ENCODE results near the gene PGAP1.
A peak's percentile ranks its signal among the peaks of the same experiment; 100 is the strongest.

PGAP1 gene

DNA sequence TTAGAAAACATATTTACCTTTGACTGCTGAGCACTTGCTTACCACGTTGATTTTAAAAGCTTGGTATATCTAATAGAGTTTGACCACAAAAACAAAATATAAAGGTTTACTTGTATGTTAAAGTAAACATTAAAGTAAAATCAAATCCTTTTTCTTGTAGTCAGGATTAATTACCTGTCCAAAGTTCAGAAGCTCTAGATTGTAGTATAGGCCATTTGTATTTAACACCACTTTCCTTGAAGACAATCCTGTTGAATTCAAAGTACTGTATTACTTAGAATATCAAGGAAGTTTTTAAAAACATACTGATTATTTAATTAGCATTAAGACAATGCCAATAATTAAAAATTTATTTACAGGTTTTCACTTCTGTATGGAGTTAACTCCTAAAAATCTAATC is 53.0 kb downstream of the PGAP1 start:
- TF ChIP-seq, protein P1, sequence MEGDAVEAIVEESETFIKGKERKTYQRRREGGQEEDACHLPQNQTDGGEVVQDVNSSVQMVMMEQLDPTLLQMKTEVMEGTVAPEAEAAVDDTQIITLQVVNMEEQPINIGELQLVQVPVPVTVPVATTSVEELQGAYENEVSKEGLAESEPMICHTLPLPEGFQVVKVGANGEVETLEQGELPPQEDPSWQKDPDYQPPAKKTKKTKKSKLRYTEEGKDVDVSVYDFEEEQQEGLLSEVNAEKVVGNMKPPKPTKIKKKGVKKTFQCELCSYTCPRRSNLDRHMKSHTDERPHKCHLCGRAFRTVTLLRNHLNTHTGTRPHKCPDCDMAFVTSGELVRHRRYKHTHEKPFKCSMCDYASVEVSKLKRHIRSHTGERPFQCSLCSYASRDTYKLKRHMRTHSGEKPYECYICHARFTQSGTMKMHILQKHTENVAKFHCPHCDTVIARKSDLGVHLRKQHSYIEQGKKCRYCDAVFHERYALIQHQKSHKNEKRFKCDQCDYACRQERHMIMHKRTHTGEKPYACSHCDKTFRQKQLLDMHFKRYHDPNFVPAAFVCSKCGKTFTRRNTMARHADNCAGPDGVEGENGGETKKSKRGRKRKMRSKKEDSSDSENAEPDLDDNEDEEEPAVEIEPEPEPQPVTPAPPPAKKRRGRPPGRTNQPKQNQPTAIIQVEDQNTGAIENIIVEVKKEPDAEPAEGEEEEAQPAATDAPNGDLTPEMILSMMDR (IDR thresholded peaks at IDR 0.05; ENCODE audit: control insufficient read depth, extremely low read depth, insufficient read depth), result no peak
- no peak for DNase-seq (ENCODE audit: low read depth)
- no peak overlapping the region for H3K4me3 ChIP-seq (ENCODE audit: low read depth, low read length)

DNA sequence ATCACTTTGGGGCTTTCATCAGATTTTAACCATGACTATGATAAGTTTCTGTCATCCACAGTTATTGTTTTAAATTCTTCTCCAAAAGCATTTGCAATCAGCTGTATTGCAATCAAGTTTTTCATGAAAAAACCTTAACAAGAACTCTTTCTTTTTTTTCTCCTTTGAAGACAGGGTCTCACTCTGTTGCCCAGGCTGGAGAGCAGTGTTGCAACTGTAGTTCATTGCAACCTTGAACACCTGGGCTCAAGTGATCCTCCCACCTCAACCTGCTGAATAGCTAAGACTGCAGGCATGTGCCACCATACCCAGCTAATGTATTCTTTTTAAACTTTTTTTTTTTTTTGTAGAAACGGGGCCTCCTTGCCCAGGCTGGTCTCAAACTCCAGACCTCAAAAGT is 71.9 kb downstream of the PGAP1 start:
- TF ChIP-seq, protein P1 (IDR thresholded peaks at IDR 0.05; ENCODE audit: control insufficient read depth, extremely low read depth, insufficient read depth), result no peak
- H3K4me3 ChIP-seq (ENCODE audit: low read depth, low read length), result no peak overlapping the region
- DNase-seq (ENCODE audit: low read depth), result no peak

DNA sequence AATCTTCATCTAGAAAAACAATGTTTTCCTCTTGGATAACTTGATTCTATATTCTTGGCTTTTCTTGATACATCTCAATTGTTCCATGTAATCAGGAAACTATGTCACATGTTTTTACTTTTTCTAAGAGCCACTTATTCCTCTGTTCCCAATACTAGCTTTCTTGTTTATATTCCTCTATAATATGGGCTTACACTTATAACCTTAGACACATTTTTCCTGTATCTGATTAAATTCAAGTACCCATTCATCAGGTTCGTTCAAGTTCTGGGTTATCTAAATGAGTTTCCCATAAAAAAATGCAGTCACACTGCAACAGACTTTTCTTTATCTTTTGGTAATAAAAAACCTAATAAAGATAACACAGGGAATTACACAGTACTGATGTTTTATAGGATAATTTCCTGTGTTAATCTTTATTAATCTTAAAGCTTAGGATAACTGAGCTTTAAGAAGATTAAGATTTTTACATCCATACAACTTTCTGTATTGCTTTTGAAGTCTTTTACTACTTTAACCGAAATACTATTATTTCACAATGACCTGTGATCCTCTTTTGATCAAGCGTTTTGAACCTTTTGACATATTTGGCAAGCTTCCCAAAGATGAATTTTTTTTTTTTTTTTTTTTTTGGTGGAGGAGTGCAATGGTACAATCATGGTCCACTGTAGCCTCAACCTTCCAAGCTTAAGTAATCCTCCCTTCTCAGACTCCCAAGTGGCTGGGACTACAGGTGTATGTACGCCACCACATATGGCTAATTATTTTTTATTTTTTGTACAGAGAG is 73.0 kb downstream of the PGAP1 start:
- TF ChIP-seq, protein P1 (IDR thresholded peaks at IDR 0.05; ENCODE audit: control insufficient read depth, extremely low read depth, insufficient read depth), result no peak
- DNase-seq (ENCODE audit: low read depth), result peak; percentile 39
- H3K4me3 ChIP-seq (ENCODE audit: low read depth, low read length), result no peak overlapping the region

DNA sequence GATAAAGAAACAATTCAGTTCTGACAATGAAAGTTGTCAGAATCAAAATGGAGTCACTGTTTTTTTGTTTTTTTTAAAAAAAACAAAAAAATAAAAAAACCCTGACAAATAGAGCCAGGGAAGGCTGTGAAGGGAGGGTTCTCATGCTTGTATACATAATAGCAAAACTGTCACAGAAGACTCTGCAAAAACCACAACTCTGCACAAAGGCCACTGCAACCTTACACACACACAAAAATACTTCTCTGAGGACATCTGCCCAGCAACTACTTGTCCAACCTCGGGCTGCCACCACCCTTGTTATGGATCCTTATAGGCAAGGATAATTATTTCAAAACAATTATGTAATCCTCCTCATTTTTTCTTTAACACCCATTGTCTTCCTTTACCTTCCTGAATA is 75.4 kb downstream of the PGAP1 start:
- TF ChIP-seq, protein P1 (IDR thresholded peaks at IDR 0.05; ENCODE audit: control insufficient read depth, extremely low read depth, insufficient read depth), result no peak
- H3K4me3 ChIP-seq (ENCODE audit: low read depth, low read length), result no peak overlapping the region
- no peak for DNase-seq (ENCODE audit: low read depth)

DNA sequence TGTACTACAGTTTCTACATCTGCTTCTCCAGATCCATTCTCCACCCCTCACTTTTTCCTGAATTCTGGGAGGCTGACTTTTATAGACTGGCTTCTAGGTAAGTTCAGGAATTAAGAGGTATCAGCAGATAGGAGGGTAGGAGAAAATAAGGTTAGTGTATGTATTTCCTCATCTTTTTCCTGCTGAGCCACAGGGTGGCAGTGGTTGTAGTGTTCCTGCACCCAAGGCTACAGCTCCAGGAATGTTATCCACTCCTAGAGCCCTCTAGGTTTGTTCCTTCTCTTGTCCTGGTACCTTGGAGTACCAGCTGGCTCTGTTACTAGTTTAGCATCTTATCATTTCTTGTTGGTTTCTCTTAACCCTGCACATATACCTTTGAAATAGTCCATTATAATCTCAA is 76.6 kb downstream of the PGAP1 start:
- DNase-seq (ENCODE audit: low read depth), result peak; percentile 15
- H3K4me3 ChIP-seq (ENCODE audit: low read depth, low read length), result no peak overlapping the region
- TF ChIP-seq, protein P1 (IDR thresholded peaks at IDR 0.05; ENCODE audit: control insufficient read depth, extremely low read depth, insufficient read depth), result peak; percentile 65

DNA sequence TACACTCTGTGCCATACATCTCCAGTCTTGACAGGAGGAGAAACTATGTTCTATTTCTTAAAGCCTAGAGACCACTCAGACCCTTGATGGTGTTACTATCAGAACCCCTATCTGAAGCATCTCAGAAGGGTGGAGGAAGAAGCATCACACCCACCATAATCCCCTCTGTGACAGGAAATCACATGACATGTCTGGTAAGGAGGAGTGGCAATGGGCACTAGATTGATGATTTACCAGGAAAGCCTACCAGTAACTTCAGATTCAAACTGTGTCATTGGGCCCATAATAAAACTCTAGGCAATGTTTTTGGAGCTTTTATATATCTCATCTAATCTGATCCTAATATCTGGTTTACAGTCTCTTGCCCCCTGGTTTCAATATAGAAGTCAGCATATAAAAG is 80.2 kb downstream of the PGAP1 start:
- TF ChIP-seq, protein P1 (IDR thresholded peaks at IDR 0.05; ENCODE audit: control insufficient read depth, extremely low read depth, insufficient read depth), result no peak
- no peak overlapping the region for H3K4me3 ChIP-seq (ENCODE audit: low read depth, low read length)
- no peak for DNase-seq (ENCODE audit: low read depth)

DNA sequence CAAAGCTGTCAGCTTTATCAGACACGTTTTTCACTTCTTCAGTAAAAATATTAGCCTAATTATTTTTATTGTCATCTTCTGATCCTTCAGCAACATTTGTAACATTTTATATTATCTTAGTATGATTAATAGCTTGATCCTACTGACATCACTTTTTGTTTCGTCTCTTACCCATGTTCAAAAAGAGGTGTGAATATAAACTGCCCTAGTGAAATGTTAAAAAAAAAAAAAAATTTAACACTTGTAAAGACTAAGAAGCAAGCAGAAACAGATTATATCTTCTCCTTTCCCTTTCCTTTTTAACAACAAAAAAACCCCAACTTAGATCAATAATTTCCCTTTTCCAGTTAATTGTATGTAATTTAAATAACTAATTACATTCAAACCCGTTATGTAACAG is 81.1 kb downstream of the PGAP1 start:
- DNase-seq (ENCODE audit: low read depth), result no peak
- TF ChIP-seq, protein P1 (IDR thresholded peaks at IDR 0.05; ENCODE audit: control insufficient read depth, extremely low read depth, insufficient read depth), result no peak
- H3K4me3 ChIP-seq (ENCODE audit: low read depth, low read length), result no peak overlapping the region

Data from LNCaP clone FGC (cell line).